Body of pancreas (tissue), 4 donors: ENCODE data around the gene KCNIP4. TPM values are rescaled to one million over a fixed set of nuclear protein-coding genes. Genes with fewer than 3 reads are reported as not detected.

Source experiments
- ATAC-seq: fragments of 150-250 bp; one replicate; pipeline ENCODE4 v1.9.1; 2016
- DNase-seq, 4 donors: peaks; one replicate each; pipeline ENCODE4 v3.0.0-alpha.2; 2019
- H3K27ac ChIP-seq, 4 donors: fragments of 200-600 bp; sonication (generic); 1 replicate in 3 of 4; 2 replicates in 1 of 4; pipeline versions ENCODE4 v1.5.1 to v1.6.1; 2016 to 2019; ENCODE audit warnings: mild to moderate bottlenecking in 1 of 4, mixed read lengths in 1 of 4, moderate library complexity in 1 of 4
- H3K27me3 ChIP-seq, 2 donors: fragments of 200-600 bp; sonication (generic); one replicate each; pipeline ENCODE4 v1.6.0; 2016; ENCODE audit warnings: mild to moderate bottlenecking in 1 of 2
- H3K36me3 ChIP-seq, 2 donors: fragments of 200-600 bp; sonication (generic); replicated peaks in 1 of 2; 2 replicates each; pipeline ENCODE4 v1.5.1; 2016; ENCODE audit warnings: low read depth in 2 of 2; ENCODE audit not compliant: insufficient read depth in 1 of 2
- H3K4me1 ChIP-seq: fragments of 200-600 bp; sonication (generic); one replicate; pipeline ENCODE4 v1.6.0; 2016
- H3K4me3 ChIP-seq, 2 donors: fragments of 200-600 bp; sonication (generic); 1 replicate in 1 of 2; 2 replicates in 1 of 2; pipeline ENCODE4 v1.5.1; 2016 to 2019
- H3K9me3 ChIP-seq, 3 donors: fragments of 200-600 bp; sonication (generic); 1 replicate in 2 of 3; 2 replicates in 1 of 3; pipeline ENCODE4 v1.5.1; 2016
- CTCF ChIP-seq, 7 experiments: fragments of 450-650 bp in 4 of 7; fragments of 200-600 bp in 3 of 7; sonication (generic) in 3 of 7; IDR thresholded peaks; one replicate each; pipeline ENCODE4 v1.5.1; 2016 to 2019; ENCODE audit warnings: antibody characterized with exemption in 7 of 7
- POLR2A ChIP-seq, 3 donors: fragments of 450-650 bp; IDR thresholded peaks; one replicate each; pipeline ENCODE4 v1.6.1; 2016; ENCODE audit warnings: antibody characterized with exemption in 3 of 3, mild to moderate bottlenecking in 2 of 3
- WGBS, 2 donors: methylation state at CpG; one replicate each; pipeline ENCODE4 v1.1.5; 2017; 5-methylcytosine and 5-hydroxymethylcytosine counted together
- intact Hi-C: fragments of 100-400 bp; cut with DNase I; formaldehyde crosslinking; loops from one replicate; pipeline ENCODE4 v1.15.1; 2023
- total RNA-seq, 2 donors: library from RNA; depleted of rRNA; stranded (reverse); fragments of >200 nt; gene quantifications; one replicate each; pipeline ENCODE4 v1.1.0, GENCODE V29; 2016

Gene KCNIP4
- total RNA-seq, 2 donors from 2014 or later: not detected

- H3K27me3 ChIP-seq: no peaks in the 10 kb centered on the region
- 68 to 74% methylated on average over 3 of the region's 3 CpGs for WGBS, 2 donors
- no peaks in the 10 kb centered on the region for H3K4me1 ChIP-seq
- no peaks in the 10 kb centered on the region for H3K36me3 ChIP-seq
- DNase-seq (no peak), ATAC-seq (no peak)
- H3K27ac ChIP-seq: no peak overlapping the region
- no peak for TF ChIP-seq POLR2A (IDR thresholded peaks at IDR 0.05)
- TF ChIP-seq CTCF (IDR thresholded peaks at IDR 0.05): no peak
- H3K4me3 ChIP-seq: no peak overlapping the region
- intact Hi-C loops: no loop called here
- no peaks in the 10 kb centered on the region for H3K9me3 ChIP-seq
Measured at GRCh38 chr4:21753084-21753760, 195.3 kb downstream of the KCNIP4 start.

GRCh38 chr4:21752616-21753015 lies 196.0 kb downstream of the KCNIP4 start:
- ATAC-seq (no peak), DNase-seq (no peak)
- Histone ChIP-seq H3K27ac (no peak overlapping the region), H3K9me3 (no peaks in the 10 kb centered on the region), H3K36me3 (no peaks in the 10 kb centered on the region), H3K27me3 (no peaks in the 10 kb centered on the region), H3K4me3 (no peak overlapping the region), H3K4me1 (no peaks in the 10 kb centered on the region)
- intact Hi-C loops: no loop called here
- TF ChIP-seq CTCF (IDR thresholded peaks at IDR 0.05) (no peak), POLR2A (IDR thresholded peaks at IDR 0.05) (no peak)

- intact Hi-C loops: no loop called here
- DNase-seq: no peak
- no peaks in the 10 kb centered on the region for H3K36me3 ChIP-seq
- no peak overlapping the region for H3K27ac ChIP-seq
- no peaks in the 10 kb centered on the region for H3K9me3 ChIP-seq
- no peak for ATAC-seq
- H3K4me1 ChIP-seq: no peaks in the 10 kb centered on the region
- no peaks in the 10 kb centered on the region for H3K27me3 ChIP-seq
- no peak overlapping the region for H3K4me3 ChIP-seq
- TF ChIP-seq POLR2A (IDR thresholded peaks at IDR 0.05): no peak
- no peak for TF ChIP-seq CTCF (IDR thresholded peaks at IDR 0.05)
- 60% methylated on average over 3 of the region's 3 CpGs for WGBS, 2 donors
Measured at GRCh38 chr4:21749924-21750323, 198.6 kb downstream of the KCNIP4 start.

GRCh38 chr4:21749412-21749811 lies 199.2 kb downstream of the KCNIP4 start:
- Histone ChIP-seq H3K4me3 (no peak overlapping the region), H3K27ac (no peak overlapping the region), H3K9me3 (no peaks in the 10 kb centered on the region), H3K4me1 (no peaks in the 10 kb centered on the region), H3K36me3 (no peaks in the 10 kb centered on the region), H3K27me3 (no peaks in the 10 kb centered on the region)
- DNase-seq (no peak), ATAC-seq (no peak)
- WGBS, 2 donors: 63 to 76% methylated on average over 4 of the region's 4 CpGs
- TF ChIP-seq CTCF (IDR thresholded peaks at IDR 0.05) (no peak), POLR2A (IDR thresholded peaks at IDR 0.05) (no peak)
- intact Hi-C loops: no loop called here

GRCh38 chr4:21744046-21744445 lies 204.5 kb downstream of the KCNIP4 start:
- ATAC-seq (no peak), DNase-seq (no peak)
- Histone ChIP-seq H3K9me3 (no peaks in the 10 kb centered on the region), H3K27ac (no peak overlapping the region), H3K4me1 (no peaks in the 10 kb centered on the region), H3K36me3 (no peaks in the 10 kb centered on the region), H3K4me3 (no peak overlapping the region), H3K27me3 (no peaks in the 10 kb centered on the region)
- TF ChIP-seq CTCF (IDR thresholded peaks at IDR 0.05) (no peak), POLR2A (IDR thresholded peaks at IDR 0.05) (no peak)
- intact Hi-C loops: no loop called here
